Sigmoid colon (tissue), 7 donors: ENCODE measurements around the gene ZNF205. TPM values are rescaled to one million over a fixed set of nuclear protein-coding genes. Genes with fewer than 3 reads are reported as not detected.

ENCODE experiments used
- DNase-seq: peaks from one replicate; pipeline ENCODE4 v3.0.0-alpha.2; 2019
- H3K27ac ChIP-seq, 4 donors: fragments of 200-600 bp; sonication (generic); one replicate each; pipeline ENCODE4 v1.5.1; 2016 to 2019; ENCODE audit warnings: mild to moderate bottlenecking in 1 of 4
- H3K27me3 ChIP-seq, 3 donors: fragments of 200-600 bp; sonication (generic); one replicate each; pipeline ENCODE4 v1.5.1; 2019; ENCODE audit warnings: mild to moderate bottlenecking in 1 of 3
- H3K36me3 ChIP-seq, 4 donors: fragments of 200-600 bp; sonication (generic); one replicate each; pipeline ENCODE4 v1.5.1; 2016 to 2019
- H3K4me1 ChIP-seq, 4 donors: fragments of 200-600 bp; sonication (generic); one replicate each; pipeline ENCODE4 v1.5.1; 2017 to 2019
- H3K4me3 ChIP-seq, 4 donors: fragments of 200-600 bp; sonication (generic); one replicate each; pipeline ENCODE4 v1.5.1; 2017 to 2019; ENCODE audit warnings: mild to moderate bottlenecking in 2 of 4, moderate library complexity in 1 of 4
- H3K9me3 ChIP-seq, 4 donors: fragments of 200-600 bp in 3 of 4; sonication (generic) in 3 of 4; one replicate each; pipeline versions ENCODE4 v1.5.1 to v1.6.1; 2013 to 2019
- EP300 ChIP-seq, 4 donors: sonication (generic); formaldehyde crosslinking; IDR thresholded peaks; one replicate each; pipeline ENCODE4 v1.6.1; 2017; ENCODE audit warnings: antibody characterized with exemption in 4 of 4
- POLR2A ChIP-seq, 2 donors: fragments of 450-650 bp; IDR thresholded peaks; one replicate each; pipeline ENCODE4 v1.6.1; 2016; ENCODE audit warnings: antibody characterized with exemption in 2 of 2, mild to moderate bottlenecking in 2 of 2, moderate library complexity in 2 of 2
- POLR2AphosphoS5 ChIP-seq, 4 donors: sonication (generic); formaldehyde crosslinking; IDR thresholded peaks; one replicate each; pipeline ENCODE4 v1.6.1; 2017; ENCODE audit warnings: antibody characterized with exemption in 4 of 4
- WGBS, 2 donors: extraction: QIAGEN DNeasy Blood & Tissue Kit; methylation state at CpG; one replicate each; pipeline ENCODE4 v1.1.7; 2013; 5-methylcytosine and 5-hydroxymethylcytosine counted together
- intact Hi-C: fragments of 100-400 bp; cut with DNase I; formaldehyde crosslinking; loops from one replicate; pipeline ENCODE4 v1.15.1; 2023
- polyA plus RNA-seq, 3 donors: library from polyadenylated mRNA; stranded (reverse); fragments of 200-250 nt; gene quantifications; one replicate each; pipeline ENCODE4 v1.2.3, GENCODE V29; 2013
- total RNA-seq, 4 donors: library from RNA; depleted of rRNA; stranded (reverse); fragments of >200 nt; gene quantifications; one replicate each; pipeline ENCODE4 v1.1.0, GENCODE V29; 2016
- TF ChIP-seq, protein P1 (sequence below), 4 experiments: fragments of 450-650 bp in 3 of 4; fragments of 200-600 bp in 1 of 4; IDR thresholded peaks; one replicate each; pipeline ENCODE4 v1.5.1; 2016 to 2019; ENCODE audit warnings: antibody characterized with exemption in 4 of 4, mild to moderate bottlenecking in 3 of 4, moderate library complexity in 2 of 4
- donor health status: healthy with polysubstance abuse.
- donor health status: Bipolar disorder and iron deficiency.
- donor health status: healthy.

The ZNF205 gene
- total and polyA plus RNA-seq, 7 donors, result 6.6 to 17.5 (median 15.8) TPM

DNA sequence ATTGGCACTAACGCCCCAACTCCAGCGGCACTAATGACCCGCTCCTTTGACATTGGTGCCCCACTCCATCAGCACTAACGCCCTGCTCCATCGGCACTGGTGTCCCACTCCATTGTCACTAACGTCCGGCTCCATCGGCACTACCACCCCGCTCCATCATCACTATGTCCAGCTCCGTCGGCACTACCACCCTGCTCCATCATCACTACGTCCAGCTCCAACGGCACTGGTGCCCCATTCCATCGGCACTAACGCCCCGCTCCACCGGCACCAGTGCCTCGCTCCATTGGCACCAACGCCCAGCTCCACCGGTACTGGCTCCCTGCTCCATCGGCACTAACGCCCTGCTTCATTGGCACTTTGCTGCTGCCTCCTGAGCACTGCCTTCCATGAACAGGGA is 29.9 kb downstream of the ZNF205 start:
- peaks cover 0 to 3% (median 0%) of the 10 kb centered on the region in 4 donors for H3K4me1 ChIP-seq
- no peak overlapping the region for H3K27ac ChIP-seq
- no peak for DNase-seq
- H3K4me3 ChIP-seq, result no peak overlapping the region
- no peaks in the 10 kb centered on the region for H3K9me3 ChIP-seq
- no peaks in the 10 kb centered on the region for H3K27me3 ChIP-seq
- TF ChIP-seq EP300 (IDR thresholded peaks at IDR 0.05), result no peak
- no peak for TF ChIP-seq POLR2AphosphoS5 (IDR thresholded peaks at IDR 0.05)
- TF ChIP-seq, protein P1, sequence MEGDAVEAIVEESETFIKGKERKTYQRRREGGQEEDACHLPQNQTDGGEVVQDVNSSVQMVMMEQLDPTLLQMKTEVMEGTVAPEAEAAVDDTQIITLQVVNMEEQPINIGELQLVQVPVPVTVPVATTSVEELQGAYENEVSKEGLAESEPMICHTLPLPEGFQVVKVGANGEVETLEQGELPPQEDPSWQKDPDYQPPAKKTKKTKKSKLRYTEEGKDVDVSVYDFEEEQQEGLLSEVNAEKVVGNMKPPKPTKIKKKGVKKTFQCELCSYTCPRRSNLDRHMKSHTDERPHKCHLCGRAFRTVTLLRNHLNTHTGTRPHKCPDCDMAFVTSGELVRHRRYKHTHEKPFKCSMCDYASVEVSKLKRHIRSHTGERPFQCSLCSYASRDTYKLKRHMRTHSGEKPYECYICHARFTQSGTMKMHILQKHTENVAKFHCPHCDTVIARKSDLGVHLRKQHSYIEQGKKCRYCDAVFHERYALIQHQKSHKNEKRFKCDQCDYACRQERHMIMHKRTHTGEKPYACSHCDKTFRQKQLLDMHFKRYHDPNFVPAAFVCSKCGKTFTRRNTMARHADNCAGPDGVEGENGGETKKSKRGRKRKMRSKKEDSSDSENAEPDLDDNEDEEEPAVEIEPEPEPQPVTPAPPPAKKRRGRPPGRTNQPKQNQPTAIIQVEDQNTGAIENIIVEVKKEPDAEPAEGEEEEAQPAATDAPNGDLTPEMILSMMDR (IDR thresholded peaks at IDR 0.05), result no peak
- TF ChIP-seq POLR2A (IDR thresholded peaks at IDR 0.05), result no peak
- WGBS, 2 donors, result 96 to 98% methylated on average over 22 of the region's 22 CpGs
- intact Hi-C loops, result no loop called here
- peaks cover 7 to 58% (median 16%) of the 10 kb centered on the region in 4 donors for H3K36me3 ChIP-seq

DNA sequence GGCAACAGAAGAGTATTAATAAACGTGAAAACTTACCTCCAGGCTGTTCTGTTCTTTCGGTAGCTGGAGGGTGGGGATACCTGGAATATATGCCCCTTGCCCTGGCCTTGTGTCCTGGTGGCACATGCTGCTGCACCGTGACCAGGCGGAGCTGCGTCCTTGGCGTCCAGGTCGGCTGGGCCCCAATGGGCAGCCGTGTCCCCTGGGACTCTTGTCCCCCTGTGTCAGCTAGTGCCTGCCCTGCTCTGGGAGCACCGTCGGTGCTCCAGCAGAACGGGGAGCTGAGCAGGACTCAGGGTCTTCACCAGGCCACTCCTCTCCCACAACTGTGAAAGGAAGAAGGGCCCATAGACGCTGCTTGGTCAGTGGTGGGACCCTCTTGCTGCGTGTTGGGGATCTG is 30.4 kb downstream of the ZNF205 start:
- intact Hi-C loops, result no loop called here
- DNase-seq, result no peak
- Histone ChIP-seq H3K4me1 (no peaks in the 10 kb centered on the region), H3K36me3 (peaks cover 7 to 53% (median 16%) of the 10 kb centered on the region in 4 donors), H3K9me3 (no peaks in the 10 kb centered on the region), H3K4me3 (no peak overlapping the region), H3K27ac (no peak overlapping the region), H3K27me3 (no peaks in the 10 kb centered on the region)
- 92 to 95% methylated on average over 13 of the region's 13 CpGs for WGBS, 2 donors
- TF ChIP-seq, protein P1 (IDR thresholded peaks at IDR 0.05), result no peak
- TF ChIP-seq EP300 (IDR thresholded peaks at IDR 0.05) (no peak), POLR2AphosphoS5 (IDR thresholded peaks at IDR 0.05) (no peak), POLR2A (IDR thresholded peaks at IDR 0.05) (no peak)

DNA sequence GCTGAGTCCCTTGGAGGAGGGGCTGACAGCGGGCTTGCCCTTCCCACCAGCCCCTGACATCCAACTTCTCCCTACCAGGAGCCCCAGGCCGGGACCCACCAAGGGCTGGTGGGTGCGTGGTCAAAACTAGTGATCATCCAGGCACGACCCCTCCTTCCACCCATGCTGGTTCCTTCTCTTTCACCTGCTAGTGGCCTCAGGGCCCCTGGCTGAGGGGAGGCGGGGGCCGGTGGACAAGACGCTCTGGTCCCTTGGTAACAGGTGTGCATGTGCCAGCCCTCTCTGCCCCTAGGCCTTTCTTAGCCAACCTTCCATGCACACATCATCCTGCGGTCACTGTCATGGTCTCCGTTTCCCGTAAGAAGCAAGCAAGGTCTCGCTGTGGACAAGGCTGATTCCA is 30.8 kb downstream of the ZNF205 start:
- no peaks in the 10 kb centered on the region for H3K9me3 ChIP-seq
- no peak for DNase-seq
- H3K36me3 ChIP-seq, result peaks cover 7 to 49% (median 16%) of the 10 kb centered on the region in 4 donors
- no peak for TF ChIP-seq EP300 (IDR thresholded peaks at IDR 0.05)
- TF ChIP-seq POLR2A (IDR thresholded peaks at IDR 0.05), result no peak
- TF ChIP-seq POLR2AphosphoS5 (IDR thresholded peaks at IDR 0.05), result no peak
- TF ChIP-seq, protein P1 (IDR thresholded peaks at IDR 0.05), result no peak
- intact Hi-C loops, result no loop called here
- H3K27ac ChIP-seq, result no peak overlapping the region
- WGBS, 2 donors, result 95 to 96% methylated on average over 11 of the region's 11 CpGs
- H3K27me3 ChIP-seq, result no peaks in the 10 kb centered on the region
- no peak overlapping the region for H3K4me3 ChIP-seq
- no peaks in the 10 kb centered on the region for H3K4me1 ChIP-seq

DNA sequence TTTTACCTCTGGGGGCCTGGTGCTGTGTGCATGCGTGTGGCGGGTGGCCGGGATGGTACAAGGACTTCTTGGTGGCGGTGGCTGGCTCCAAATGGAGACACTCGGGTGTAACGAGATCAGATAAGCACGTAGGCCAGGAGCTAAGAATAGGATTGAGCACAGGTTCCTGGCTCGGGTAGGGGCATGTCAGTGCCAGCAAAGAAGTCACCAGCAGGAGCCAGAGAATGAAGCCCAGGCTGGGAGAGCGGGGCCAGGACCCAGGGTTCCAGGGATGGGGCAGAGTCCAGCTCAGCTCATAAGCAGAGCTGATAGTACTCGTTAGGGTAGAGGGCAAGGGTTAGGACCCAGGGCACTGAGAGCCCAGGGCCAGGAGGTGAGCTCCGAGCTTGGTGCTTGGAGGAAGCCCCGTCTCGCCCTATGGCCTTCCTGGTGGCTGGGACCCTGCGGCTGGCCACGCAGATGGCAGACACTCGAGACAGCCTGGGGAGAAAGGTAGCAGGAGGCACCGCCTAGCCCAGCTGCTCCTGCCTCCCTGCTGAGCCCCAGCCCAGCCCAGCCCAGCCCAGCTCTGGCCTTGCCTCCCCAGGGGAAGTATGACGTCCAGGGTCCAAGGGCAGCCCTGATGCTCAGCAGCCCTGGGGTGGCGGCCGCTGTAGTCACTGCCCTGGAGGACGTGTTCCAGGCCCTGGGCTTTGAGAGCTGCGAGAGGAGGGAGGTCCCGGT is 31.4 kb downstream of the ZNF205 start:
- no peaks in the 10 kb centered on the region for H3K4me1 ChIP-seq
- no peak for TF ChIP-seq POLR2AphosphoS5 (IDR thresholded peaks at IDR 0.05)
- TF ChIP-seq, protein P1 (IDR thresholded peaks at IDR 0.05), result no peak
- no peak for TF ChIP-seq EP300 (IDR thresholded peaks at IDR 0.05)
- no peak for TF ChIP-seq POLR2A (IDR thresholded peaks at IDR 0.05)
- H3K27ac ChIP-seq, result no peak overlapping the region
- no peaks in the 10 kb centered on the region for H3K9me3 ChIP-seq
- intact Hi-C loops, result no loop called here
- WGBS, 2 donors, result 33 to 79% methylated on average over 23 of the region's 23 CpGs
- H3K36me3 ChIP-seq, result peaks cover 6 to 44% (median 14%) of the 10 kb centered on the region in 4 donors
- H3K27me3 ChIP-seq, result no peaks in the 10 kb centered on the region
- H3K4me3 ChIP-seq, result no peak overlapping the region
- DNase-seq, result no peak
